LNCaP clone FGC (cell line): ENCODE measurements around the gene LPCAT2.

ENCODE experiments used
- DNase-seq: peaks from one replicate; pipeline ENCODE4 v3.0.0-alpha.2; 2011; ENCODE audit warnings: low read depth
- H3K4me3 ChIP-seq: 2 replicates; pipeline ENCODE4 v1.5.1; 2011; ENCODE audit warnings: mild to moderate bottlenecking, low read depth, low read length, control low read depth
- CTCF ChIP-seq: IDR thresholded peaks from 2 replicates; pipeline ENCODE4 v1.5.1; 2012; ENCODE audit warnings: mild to moderate bottlenecking; ENCODE audit not compliant: control insufficient read depth, insufficient read depth; ENCODE audit errors: extremely low read depth

The LPCAT2 gene

GRCh38 chr16:55498101-55498500 lies 10.8 kb upstream of the LPCAT2 start:
- no peak for TF ChIP-seq CTCF
- no peak for DNase-seq
- H3K4me3 ChIP-seq: no peak overlapping the region

GRCh38 chr16:55499281-55499680 lies 9.6 kb upstream of the LPCAT2 start:
- no peak for TF ChIP-seq CTCF
- H3K4me3 ChIP-seq: no peak overlapping the region
- DNase-seq: no peak

GRCh38 chr16:55499951-55500529 lies 8.8 kb upstream of the LPCAT2 start:
- no peak overlapping the region for H3K4me3 ChIP-seq
- DNase-seq: no peak
- no peak for TF ChIP-seq CTCF

- TF ChIP-seq CTCF: no peak
- no peak for DNase-seq
- no peak overlapping the region for H3K4me3 ChIP-seq
Measured at GRCh38 chr16:55500530-55501011, 8.3 kb upstream of the LPCAT2 start.

- no peak overlapping the region for H3K4me3 ChIP-seq
- TF ChIP-seq CTCF: no peak
- no peak for DNase-seq
Measured at GRCh38 chr16:55501549-55502322, 7.1 kb upstream of the LPCAT2 start.

GRCh38 chr16:55502801-55503366 lies 6.0 kb upstream of the LPCAT2 start:
- TF ChIP-seq CTCF: peak; percentile 24; the same call in 1 of the 2 replicates
- DNase-seq: peak; percentile 87
- no peak overlapping the region for H3K4me3 ChIP-seq
